MV-4-11 (cell line): ENCODE data around the gene GMPPA.
A peak's percentile ranks its signal among the peaks of the same experiment; 100 is the strongest.

Experiments
- DNase-seq: peaks from one replicate; lab custom pipeline; 2025; lab: John Stamatoyannopoulos, UW

GMPPA gene

GRCh38 chr2:219522111-219523030 is 23.7 kb downstream of the GMPPA start:
- DNase-seq: no peak

DNA sequence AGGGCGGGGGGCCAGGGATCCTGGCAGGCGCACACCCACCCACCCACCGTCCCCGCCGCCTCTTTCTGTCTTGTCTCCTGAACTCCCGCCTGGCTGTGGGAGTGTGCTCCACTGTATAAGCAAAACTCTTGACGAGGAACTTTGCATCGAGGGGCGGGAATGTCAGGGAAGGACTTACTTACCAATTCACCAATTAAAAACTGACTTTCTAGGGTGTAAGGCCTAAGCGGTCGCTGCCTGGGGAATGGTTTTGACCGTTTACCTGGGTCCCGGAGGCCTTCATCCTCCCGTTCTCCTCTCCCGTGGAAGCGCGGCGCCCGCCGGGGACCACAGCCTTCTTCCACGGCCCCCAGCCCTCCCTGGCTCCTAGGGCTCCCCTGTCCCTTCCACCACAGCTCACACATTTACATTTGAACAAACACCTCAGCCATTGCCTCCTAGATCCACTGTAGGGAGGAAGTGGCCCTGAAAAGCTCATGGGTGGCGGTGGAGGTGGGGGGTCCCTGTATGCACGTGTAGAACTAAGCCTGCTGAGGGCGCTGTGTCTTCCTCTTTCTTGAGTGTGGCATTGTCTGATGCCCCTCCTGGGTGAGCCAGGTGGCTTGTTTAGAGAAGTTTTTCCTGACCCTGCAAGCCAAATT is 24.5 kb downstream of the GMPPA start:
- no peak for DNase-seq

- DNase-seq: no peak
Measured at GRCh38 chr2:219524817-219525216, 26.1 kb downstream of the GMPPA start.

GRCh38 chr2:219525533-219526232 is 27.0 kb downstream of the GMPPA start:
- no peak for DNase-seq

GRCh38 chr2:219526320-219527075 is 27.8 kb downstream of the GMPPA start:
- DNase-seq: no peak

GRCh38 chr2:219527076-219527394 is 28.3 kb downstream of the GMPPA start:
- DNase-seq: no peak

DNA sequence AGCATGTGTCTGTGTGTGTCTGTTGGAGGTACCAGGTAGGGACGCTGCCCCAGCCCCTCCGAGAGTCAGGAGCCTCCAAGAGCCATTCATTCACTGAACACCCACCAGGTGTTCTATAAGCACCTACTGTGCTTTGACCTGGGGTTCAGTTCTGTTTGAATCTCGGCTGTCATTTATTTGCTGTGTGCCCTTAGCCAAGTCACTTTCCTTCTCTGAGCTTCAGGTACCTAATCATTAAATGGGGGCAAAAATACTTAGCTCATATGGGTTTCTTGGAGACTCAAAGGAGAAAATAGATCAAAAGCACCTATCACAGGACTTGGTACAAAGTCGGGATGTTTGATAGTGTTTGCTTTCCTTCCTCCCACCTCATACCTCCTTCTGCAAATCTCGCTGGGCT is 28.8 kb downstream of the GMPPA start:
- no peak for DNase-seq

DNA sequence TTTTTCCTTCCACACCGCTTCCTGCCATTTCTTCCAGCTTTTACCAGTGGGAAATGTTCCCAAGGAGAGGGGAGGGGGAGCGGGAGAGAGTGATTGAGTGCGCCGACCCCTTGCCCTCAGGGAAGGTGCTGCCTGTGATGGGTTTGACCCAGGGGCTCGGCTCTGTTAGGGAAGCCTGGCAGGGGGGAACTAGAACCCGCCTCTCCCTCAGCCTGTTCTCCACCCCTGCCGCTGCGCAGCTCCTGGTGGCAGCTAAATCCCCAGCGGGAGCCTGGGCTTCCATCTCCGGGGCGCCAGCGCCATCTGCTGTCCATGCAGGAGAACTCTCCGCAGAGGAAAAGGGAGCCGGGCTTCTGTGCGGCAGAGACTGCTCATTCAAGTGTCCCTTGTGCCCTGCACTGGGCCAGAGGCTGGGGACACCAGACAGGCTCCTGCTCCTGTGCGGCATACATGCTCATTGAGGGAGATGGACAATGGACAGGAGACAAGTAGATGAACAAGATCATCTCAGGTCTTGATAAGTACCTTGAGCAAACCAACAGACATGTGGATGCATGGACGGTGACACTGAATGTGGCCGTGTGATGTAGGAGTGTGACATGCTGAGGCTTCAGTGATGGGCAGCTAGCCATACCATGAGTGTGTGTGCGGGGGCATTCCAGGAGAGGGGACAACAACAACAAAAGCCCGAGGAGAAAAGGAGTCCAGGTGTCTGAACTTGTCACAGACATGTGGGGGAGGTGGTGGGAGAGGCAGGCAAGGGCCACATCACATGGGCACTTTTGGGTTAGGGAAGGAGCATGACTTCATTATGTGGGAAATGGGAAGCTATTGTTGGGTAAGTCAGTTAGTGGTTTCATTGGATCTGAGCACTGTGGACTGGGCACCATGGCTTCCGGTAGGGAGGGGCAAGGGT is 31.6 kb downstream of the GMPPA start:
- peak; percentile 69 for DNase-seq

DNA sequence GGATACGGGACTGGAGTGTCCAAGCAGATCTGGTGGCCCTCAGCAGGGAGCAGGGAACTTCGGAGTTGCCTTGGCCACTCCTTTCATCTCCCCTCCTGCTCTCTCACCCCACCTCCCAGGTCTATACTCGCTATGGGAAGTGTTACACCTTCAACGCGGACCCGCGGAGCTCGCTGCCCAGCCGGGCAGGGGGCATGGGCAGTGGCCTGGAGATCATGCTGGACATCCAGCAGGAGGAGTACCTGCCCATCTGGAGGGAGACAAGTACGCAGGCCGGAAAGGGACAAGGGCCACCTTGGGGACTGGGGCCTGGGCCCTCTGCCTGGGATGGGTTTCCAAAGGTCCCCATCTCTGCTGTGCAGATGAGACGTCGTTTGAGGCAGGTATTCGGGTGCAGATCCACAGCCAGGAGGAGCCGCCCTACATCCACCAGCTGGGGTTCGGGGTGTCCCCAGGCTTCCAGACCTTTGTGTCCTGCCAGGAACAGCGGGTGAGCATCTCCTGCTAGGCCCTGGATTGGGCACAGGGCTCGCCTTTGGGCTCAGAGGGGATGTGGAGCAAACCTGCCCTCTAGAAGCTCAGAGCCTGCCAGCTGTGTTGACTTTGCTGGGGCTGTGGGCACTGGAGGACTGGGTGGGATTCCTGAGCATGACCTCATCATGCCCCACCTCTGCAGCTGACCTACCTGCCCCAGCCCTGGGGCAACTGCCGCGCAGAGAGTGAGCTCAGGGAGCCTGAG is 33.1 kb downstream of the GMPPA start:
- no peak for DNase-seq

- DNase-seq: no peak
Measured at GRCh38 chr2:219532378-219532649, 33.6 kb downstream of the GMPPA start.

DNA sequence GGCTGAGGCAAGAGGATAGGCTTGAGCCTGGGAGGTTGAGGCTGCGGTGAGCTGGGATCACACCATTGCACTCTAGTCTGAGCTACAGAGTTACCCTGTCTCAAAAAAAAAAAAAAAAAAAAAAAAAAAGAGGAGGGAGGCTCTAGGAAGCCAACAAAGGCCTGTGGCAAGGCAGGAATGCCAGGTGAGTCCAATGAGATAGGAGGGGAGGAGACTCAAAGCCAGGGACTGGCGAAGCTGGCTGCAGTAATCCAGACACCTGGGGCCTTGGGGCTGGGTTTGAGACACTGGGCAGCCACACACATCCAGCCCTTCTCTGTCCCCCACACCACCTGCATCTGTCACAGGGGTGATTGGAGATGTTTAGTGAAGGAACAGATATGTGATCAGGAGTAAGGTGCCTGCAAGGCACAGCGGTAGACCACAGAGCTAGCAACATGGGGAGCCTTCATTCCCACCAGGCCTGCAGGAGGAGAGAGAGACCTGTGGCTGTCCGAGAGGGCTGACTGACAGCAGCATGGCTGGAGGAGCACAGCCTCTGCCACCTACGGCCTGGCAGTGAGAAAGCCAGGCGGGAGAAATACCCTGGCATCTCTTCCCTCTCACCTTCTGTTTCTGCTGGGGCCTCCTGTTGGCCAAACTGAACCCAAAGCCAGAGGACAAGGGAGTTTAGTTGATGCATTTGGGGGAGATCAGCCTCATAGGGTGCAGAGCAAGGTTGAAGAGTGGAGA is 35.4 kb downstream of the GMPPA start:
- DNase-seq: no peak

DNA sequence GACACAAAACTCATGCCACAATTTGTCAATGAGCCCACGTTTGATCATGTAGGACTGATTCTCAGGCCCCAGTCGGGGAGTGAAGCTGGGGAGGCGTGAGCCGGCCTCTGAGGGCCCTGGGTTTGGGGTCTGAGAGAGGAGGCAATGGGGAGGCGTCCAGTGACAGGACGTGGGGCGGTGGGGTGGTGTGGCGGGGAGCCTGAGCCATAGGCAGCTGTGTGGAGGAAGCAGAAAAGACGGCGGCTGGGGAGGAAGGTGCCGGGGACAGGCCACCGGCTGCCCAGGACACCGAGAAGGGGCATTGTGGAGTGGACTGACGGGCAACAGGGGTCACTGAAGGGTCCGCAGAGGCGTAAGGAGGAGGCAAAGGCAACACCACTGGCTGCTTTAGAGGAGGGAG is 37.7 kb downstream of the GMPPA start:
- DNase-seq: no peak

DNA sequence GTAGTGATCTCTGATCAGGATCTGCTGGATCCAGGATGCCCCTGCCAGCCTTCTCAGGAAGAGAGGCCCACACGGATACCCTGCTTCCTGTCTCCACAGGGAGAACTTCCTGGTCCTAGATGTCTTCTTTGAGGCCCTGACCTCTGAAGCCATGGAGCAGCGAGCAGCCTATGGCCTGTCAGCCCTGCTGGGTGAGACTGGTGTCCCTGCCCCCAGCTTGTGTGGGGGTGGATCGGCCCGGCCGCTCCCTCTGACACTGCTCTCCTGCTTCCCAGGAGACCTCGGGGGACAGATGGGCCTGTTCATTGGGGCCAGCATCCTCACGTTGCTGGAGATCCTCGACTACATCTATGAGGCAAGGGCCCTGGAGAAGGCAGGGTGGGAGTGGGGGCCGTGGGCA is 38.3 kb downstream of the GMPPA start:
- no peak for DNase-seq

- no peak for DNase-seq
Measured at GRCh38 chr2:219537657-219538488, 39.2 kb downstream of the GMPPA start.

DNA sequence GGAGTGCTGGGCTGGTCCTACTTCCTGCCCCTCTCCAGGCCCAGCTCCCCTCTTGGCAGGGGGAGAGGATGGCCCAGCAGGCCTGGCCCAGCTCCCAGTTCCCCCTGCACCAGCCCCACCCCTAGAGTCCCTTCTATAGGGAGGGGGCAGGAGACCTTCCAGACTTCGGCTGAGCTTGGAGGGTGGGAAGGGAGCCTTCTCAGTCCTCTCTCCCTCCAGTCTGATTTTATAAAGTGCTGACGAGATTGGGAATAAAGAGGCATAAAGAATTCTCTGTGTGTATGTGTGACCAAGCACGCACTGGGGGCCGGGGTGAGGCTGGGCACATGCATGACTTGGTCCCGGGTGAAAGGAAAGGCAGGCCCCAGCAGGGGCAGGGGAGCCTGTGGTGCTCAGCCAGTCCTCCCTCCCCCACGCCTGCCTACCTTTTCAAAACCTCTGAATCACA is 39.8 kb downstream of the GMPPA start:
- DNase-seq: no peak

GRCh38 chr2:219538956-219539788 is 40.5 kb downstream of the GMPPA start:
- DNase-seq: no peak

DNA sequence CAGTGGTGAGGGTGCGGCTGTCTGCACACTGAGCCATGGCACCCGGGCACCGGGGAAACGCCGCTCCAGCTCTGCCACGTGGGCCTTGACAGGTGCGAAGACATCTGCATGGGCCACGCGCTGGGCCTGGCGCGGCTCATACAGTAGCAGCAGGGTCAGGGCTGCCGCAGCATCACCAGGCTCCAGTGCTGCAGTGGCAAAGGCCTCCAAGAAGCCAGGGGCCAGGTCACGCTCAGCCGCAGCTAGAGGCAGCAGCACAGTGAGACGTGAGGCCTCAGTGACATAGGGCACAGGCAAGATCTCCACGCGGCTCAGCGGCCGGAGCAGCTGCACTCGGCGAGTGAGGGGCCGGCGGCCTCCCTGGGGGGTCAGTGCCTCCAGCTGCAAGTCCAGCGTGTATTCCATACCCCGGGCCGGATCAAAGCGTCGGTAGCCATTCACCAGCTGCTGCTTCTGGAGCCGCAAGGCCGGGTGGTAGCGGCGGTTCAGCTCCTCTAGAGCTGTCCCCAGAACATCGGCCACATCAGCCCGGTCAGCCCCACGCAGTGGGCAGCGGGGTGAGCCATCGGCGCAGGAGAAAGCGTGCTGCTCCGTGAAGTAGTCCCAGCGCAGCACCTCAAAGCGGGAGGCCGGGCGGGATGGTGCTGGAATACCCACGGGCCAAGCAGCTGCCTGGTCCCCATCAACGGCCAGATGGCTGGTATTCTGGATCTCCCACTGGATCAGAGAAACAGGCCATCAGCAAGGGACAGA is 41.4 kb downstream of the GMPPA start:
- no peak for DNase-seq
